GM12873 (cell line): ENCODE measurements around the gene TOMM20.

Experiments used
- TF ChIP-seq, protein P1 (sequence below): IDR thresholded peaks from 2 replicates; pipeline ENCODE4 v1.5.1; 2012; ENCODE audit warnings: low read depth, mild to moderate bottlenecking, moderate library complexity, low read length, control low read depth; ENCODE audit not compliant: insufficient read depth; ENCODE audit errors: missing control alignments

The TOMM20 gene

GRCh38 chr1:235107368-235108184, 21.1 kb downstream of the TOMM20 start:
- TF ChIP-seq, protein P1, sequence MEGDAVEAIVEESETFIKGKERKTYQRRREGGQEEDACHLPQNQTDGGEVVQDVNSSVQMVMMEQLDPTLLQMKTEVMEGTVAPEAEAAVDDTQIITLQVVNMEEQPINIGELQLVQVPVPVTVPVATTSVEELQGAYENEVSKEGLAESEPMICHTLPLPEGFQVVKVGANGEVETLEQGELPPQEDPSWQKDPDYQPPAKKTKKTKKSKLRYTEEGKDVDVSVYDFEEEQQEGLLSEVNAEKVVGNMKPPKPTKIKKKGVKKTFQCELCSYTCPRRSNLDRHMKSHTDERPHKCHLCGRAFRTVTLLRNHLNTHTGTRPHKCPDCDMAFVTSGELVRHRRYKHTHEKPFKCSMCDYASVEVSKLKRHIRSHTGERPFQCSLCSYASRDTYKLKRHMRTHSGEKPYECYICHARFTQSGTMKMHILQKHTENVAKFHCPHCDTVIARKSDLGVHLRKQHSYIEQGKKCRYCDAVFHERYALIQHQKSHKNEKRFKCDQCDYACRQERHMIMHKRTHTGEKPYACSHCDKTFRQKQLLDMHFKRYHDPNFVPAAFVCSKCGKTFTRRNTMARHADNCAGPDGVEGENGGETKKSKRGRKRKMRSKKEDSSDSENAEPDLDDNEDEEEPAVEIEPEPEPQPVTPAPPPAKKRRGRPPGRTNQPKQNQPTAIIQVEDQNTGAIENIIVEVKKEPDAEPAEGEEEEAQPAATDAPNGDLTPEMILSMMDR, result no peak

DNA sequence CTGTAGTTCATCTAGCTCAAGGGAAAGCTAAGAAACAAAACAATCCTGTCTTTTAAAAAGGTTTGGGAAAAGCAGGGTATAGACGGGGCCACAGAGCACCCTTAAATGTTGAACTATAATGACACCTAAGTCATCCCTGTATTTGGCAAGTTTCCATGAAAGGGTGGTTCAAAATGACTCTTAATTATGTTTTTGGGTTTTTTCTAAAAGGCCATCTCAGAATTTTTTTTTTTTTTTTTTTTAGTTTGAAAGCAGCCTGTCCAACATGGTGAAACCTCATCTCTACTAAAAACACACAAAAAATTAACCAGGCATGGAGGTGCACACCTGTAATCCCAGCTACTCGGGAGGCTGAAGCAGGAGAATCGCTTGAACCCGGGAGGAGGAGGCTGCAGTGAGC, 22.2 kb downstream of the TOMM20 start:
- TF ChIP-seq, protein P1, result no peak

- TF ChIP-seq, protein P1, result no peak
Measured at GRCh38 chr1:235105051-235106043, 23.3 kb downstream of the TOMM20 start.

GRCh38 chr1:235102993-235103411, 25.6 kb downstream of the TOMM20 start:
- TF ChIP-seq, protein P1, result no peak

GRCh38 chr1:235102259-235102582, 26.4 kb downstream of the TOMM20 start:
- TF ChIP-seq, protein P1, result no peak

DNA sequence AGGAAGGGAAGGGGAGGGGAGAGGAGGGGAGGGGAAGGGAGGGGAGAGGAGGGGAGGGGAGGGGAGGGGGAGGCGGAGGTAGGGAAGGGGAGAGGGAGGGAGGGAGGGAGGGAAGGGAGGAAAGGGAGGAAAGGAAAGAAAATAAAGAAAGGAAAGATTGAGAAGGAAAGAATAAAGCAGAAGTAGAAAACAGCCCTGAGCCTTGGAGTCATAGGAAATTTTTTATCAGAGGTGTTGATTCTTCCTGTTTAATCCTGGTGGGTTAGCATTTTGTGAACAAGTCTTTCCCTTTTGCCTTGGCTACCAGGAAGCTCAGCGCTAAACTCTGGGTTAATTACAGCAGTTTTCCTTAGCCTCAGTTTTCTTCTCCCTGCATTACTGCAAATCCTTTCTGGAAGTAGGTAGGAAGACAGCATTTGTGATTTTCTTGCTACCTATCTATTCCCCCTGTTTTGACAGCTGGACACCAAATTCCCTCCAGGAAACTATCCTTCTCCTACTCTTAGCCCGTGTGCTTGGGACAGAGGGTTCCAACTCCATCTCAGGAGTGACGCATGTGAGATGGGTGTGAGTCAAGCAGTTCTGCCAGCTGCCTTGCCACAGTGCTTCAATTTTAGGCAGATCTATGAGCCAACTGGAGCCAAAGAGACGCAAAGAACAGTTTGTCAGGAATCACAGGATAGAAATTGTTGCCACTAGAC, 26.9 kb downstream of the TOMM20 start:
- TF ChIP-seq, protein P1, result no peak
